ENCODE results near the gene PLEKHA7. TPM values are rescaled to one million over a fixed set of nuclear protein-coding genes. Genes with fewer than 3 reads are reported as not detected.

Gene PLEKHA7
- total and polyA plus RNA-seq, 2 of the 8 experiments (the other 6 are each of a cell fraction or from before 2014, with no cell fraction given) = 11.4 to 25.6 TPM

GRCh38 chr11:16781936-16782919 lies 232.0 kb downstream of the PLEKHA7 start (continued):
- no peak for TF ChIP-seq RAD21 (IDR thresholded peaks at IDR 0.05 in 1 of 2, conservative IDR thresholded peaks at IDR 0.05 in 1 of 2; ENCODE audit: low read depth in 2 of 2, low read length in 2 of 2)
